ENCODE measurements around the gene PKP4. TPM values are rescaled to one million over a fixed set of nuclear protein-coding genes. Genes with fewer than 3 reads are reported as not detected.

The PKP4 gene
- total RNA-seq, 1 experiment from 2014 or later = 55.2 TPM

- no peak for DNase-seq (ENCODE audit: low read depth, low spot score)
- intact Hi-C loops (cut with micrococcal nuclease) = no loop called here
- CTCF ChIA-PET = no interaction called here
These were observed 229.5 kb downstream of the PKP4 start for GRCh38 chr2:158686210-158686691.

GRCh38 chr2:158687315-158687714 is 230.6 kb downstream of the PKP4 start:
- DNase-seq (ENCODE audit: low read depth, low spot score) = no peak
- no peak overlapping the region for H3K27ac ChIP-seq (ENCODE audit: low read depth, low read length)
- no peak overlapping the region for H3K9ac ChIP-seq (ENCODE audit: low read length)
- no peaks in the 10 kb centered on the region for H4K20me1 ChIP-seq (ENCODE audit: insufficient read depth)
- no TSS peak for BruUV-seq (replicated peaks)
- no peaks in the 10 kb centered on the region for H3K9me3 ChIP-seq (ENCODE audit: control insufficient read depth in 1 of 2, insufficient read depth in 1 of 2, low read depth in 1 of 2, low read length in 2 of 2)
- no peaks in the 10 kb centered on the region for H3K27me3 ChIP-seq (ENCODE audit: insufficient read depth, low read length)
- no peak for TF ChIP-seq EZH2 (IDR thresholded peaks at IDR 0.05)
- no peak for TF ChIP-seq EGR1 (IDR thresholded peaks at IDR 0.05; ENCODE audit: low read depth)
- no peak for TF ChIP-seq JUND (IDR thresholded peaks at IDR 0.05)
- TF ChIP-seq REST (IDR thresholded peaks at IDR 0.05; ENCODE audit: low read depth) = no peak
- no peak for TF ChIP-seq TCF7L2 (IDR thresholded peaks at IDR 0.05; ENCODE audit: borderline replicate concordance, extremely low read depth, insufficient read depth, insufficient read length)
- no peak for TF ChIP-seq SP1 (IDR thresholded peaks at IDR 0.05; ENCODE audit: low read depth)
- no peaks in the 10 kb centered on the region for H3K4me1 ChIP-seq (ENCODE audit: control insufficient read depth in 1 of 2, insufficient read depth in 2 of 2, low read length in 2 of 2)
- H3K9me2 ChIP-seq (ENCODE audit: insufficient read depth) = no peaks in the 10 kb centered on the region
- H3K4me2 ChIP-seq (ENCODE audit: low read length) = no peak overlapping the region
- intact Hi-C loops (cut with micrococcal nuclease) = no loop called here
- RAD21 ChIA-PET (ENCODE audit: low non-redundant PET in 1 of 2, low total read pairs in 2 of 2, uncharacterized antibody in 2 of 2, unreplicated experiment in 2 of 2) = no interaction called here
- no peak overlapping the region for H2AFZ ChIP-seq (ENCODE audit: low read depth, low read length, poor library complexity, severe bottlenecking)
- no peaks in the 10 kb centered on the region for H3K79me2 ChIP-seq (ENCODE audit: insufficient read depth, low read length)
- POLR2A ChIA-PET = no interaction called here
- ATAC-seq = no peak
- no peaks in the 10 kb centered on the region for H3K36me3 ChIP-seq (ENCODE audit: control insufficient read depth in 1 of 2, insufficient read depth in 2 of 2, low read length in 2 of 2)
- CTCF ChIA-PET = no interaction called here
- no peak overlapping the region for H3K4me3 ChIP-seq (replicated peaks in 1 of 2; ENCODE audit: low read depth in 1 of 2, low read length in 2 of 2)

More at GRCh38 chr2:158686210-158686691, 229.5 kb downstream of the PKP4 start:
- no peaks in the 10 kb centered on the region for H4K20me1 ChIP-seq (ENCODE audit: insufficient read depth)
- no peak overlapping the region for H3K27ac ChIP-seq (ENCODE audit: low read depth, low read length)
- no peak overlapping the region for H3K9ac ChIP-seq (ENCODE audit: low read length)
- ChIA-PET RAD21 (ENCODE audit: low non-redundant PET in 1 of 2, low total read pairs in 2 of 2, uncharacterized antibody in 2 of 2, unreplicated experiment in 2 of 2) (no interaction called here), POLR2A (no interaction called here)
- no peak overlapping the region for H2AFZ ChIP-seq (ENCODE audit: low read depth, low read length, poor library complexity, severe bottlenecking)
- H3K79me2 ChIP-seq (ENCODE audit: insufficient read depth, low read length) = no peaks in the 10 kb centered on the region
- no peak for TF ChIP-seq RAD21 (IDR thresholded peaks at IDR 0.05; ENCODE audit: low read depth)
- TF ChIP-seq CBX3 (IDR thresholded peaks at IDR 0.05; ENCODE audit: low read depth) = no peak
- no peak for TF ChIP-seq POLR2AphosphoS5 (IDR thresholded peaks at IDR 0.05; ENCODE audit: low read depth, low read length)
- TF ChIP-seq SIN3A (IDR thresholded peaks at IDR 0.05; ENCODE audit: low read depth) = no peak
- no peak for TF ChIP-seq CEBPB (IDR thresholded peaks at IDR 0.05; ENCODE audit: low read depth)
- no peak for TF ChIP-seq ELF1 (IDR thresholded peaks at IDR 0.05; ENCODE audit: borderline replicate concordance, low read depth)
- no peak for TF ChIP-seq ZFX (IDR thresholded peaks at IDR 0.05)
- TF ChIP-seq YY1 (IDR thresholded peaks at IDR 0.05; ENCODE audit: extremely low read depth, insufficient replicate concordance, low read depth, low read length) = no peak
- TF ChIP-seq SRF (IDR thresholded peaks at IDR 0.05; ENCODE audit: low read depth) = no peak
- H3K4me3 ChIP-seq (replicated peaks in 1 of 2; ENCODE audit: low read depth in 1 of 2, low read length in 2 of 2) = no peak overlapping the region
- ATAC-seq = no peak
- H3K36me3 ChIP-seq (ENCODE audit: control insufficient read depth in 1 of 2, insufficient read depth in 2 of 2, low read length in 2 of 2) = no peaks in the 10 kb centered on the region
- H3K9me3 ChIP-seq (ENCODE audit: control insufficient read depth in 1 of 2, insufficient read depth in 1 of 2, low read depth in 1 of 2, low read length in 2 of 2) = no peaks in the 10 kb centered on the region
- H3K4me2 ChIP-seq (ENCODE audit: low read length) = no peak overlapping the region
- BruUV-seq (replicated peaks) = no TSS peak
- no peaks in the 10 kb centered on the region for H3K4me1 ChIP-seq (ENCODE audit: control insufficient read depth in 1 of 2, insufficient read depth in 2 of 2, low read length in 2 of 2)
- H3K27me3 ChIP-seq (ENCODE audit: insufficient read depth, low read length) = no peaks in the 10 kb centered on the region
- no peaks in the 10 kb centered on the region for H3K9me2 ChIP-seq (ENCODE audit: insufficient read depth)

Measured in HCT116 (cell line).